Stimulated activated CD8-positive, alpha-beta memory T cell treated with anti-CD3 and anti-CD28 coated beads, Interleukin-4, amount 100 ng/mL, for 48 hours (primary cell): ENCODE measurements around the gene LSM2.
"Not testable (repeated sequence)": the region's sequence is repeated elsewhere in the genome, so short reads cannot be mapped to it uniquely, and the experiment has no call there.

ENCODE experiments used
- DNase-seq: peaks from one replicate; pipeline ENCODE4 v3.0.0-alpha.2; 2020

The LSM2 gene

DNA sequence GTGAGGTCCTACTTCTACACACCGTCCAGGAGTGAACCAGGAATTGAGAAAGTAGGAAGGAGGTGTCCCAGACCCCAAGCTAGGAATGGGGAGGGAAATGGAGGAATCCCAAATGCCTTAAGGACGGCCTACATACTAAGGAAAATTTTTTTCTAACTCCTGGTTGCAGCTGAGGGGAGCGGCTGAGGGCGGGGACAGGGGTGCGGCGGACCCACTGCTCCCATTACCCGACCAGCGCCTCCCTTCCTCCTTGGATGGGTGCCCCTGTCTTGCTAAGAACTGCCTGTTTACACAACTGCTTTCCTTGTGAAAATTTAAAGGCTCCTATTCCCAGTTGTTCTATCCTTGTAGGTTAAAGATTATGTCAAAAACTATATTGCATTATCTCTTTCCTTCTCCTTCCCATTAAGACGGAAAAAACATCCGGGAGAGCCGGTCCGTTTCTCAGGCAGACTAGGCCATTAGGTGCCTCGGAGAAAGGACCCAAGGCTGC is 20.1 kb upstream of the LSM2 start:
- DNase-seq = no peak

DNA sequence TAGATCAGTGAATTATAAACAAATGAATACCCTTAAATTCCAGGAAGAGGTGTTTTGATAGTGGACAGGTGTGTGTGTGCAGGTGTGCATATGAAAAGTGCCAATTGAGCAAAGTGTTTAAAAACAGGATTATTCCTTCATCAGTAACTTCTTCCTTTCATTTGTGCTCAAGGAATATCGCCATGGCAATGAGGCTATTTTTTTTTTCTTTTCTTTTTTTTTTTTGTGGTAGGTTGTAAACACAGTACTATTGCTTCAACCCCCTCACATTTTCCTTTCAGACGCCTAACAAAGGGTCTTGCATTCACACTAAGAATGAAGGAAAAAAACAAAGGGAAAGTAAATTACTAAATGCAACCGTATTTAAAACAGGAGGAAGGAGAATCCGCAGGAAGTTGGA is 18.8 kb upstream of the LSM2 start:
- no peak for DNase-seq

- not testable (repeated sequence) for DNase-seq
Observed at GRCh38 chr6:31823592-31824196, 16.9 kb upstream of the LSM2 start.

DNA sequence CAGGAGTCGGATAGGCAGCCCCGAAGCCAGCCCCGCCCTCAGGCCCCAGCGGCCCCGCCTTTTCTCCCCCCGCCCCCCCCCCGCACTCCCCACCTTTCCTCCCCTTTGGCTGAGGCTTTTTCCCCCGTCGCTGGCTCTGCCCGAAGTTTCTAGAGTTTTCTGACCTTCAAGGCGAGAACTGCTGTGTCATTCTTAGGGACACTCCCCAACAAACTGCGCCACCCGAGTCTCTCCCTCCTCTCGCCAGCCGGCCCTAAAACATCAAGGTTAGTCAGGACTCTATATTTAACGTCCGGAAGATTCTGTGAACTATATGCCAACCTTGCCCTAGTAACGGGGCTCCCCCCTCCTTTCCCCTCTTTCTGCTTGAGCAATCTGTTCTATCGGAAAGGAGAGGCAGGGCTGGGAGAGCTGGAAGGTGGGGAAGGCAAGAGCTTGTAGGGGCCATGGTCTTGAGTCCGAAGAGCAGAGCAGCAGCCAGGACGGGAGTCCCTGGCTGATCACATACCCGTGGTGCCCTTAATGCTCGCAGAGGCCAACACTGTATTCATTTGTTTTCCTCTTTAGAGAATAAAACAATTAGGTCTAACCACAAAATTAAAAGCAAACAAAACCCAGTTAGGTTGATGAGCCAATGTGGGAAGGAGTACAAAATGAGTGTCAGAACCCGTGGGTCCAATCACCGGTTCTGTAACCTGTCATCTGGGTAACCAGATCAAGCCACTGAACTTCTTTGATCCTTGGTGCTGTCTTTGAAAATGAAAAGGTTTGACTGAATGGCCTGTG is 15.5 kb upstream of the LSM2 start:
- peak; percentile 75 for DNase-seq

DNA sequence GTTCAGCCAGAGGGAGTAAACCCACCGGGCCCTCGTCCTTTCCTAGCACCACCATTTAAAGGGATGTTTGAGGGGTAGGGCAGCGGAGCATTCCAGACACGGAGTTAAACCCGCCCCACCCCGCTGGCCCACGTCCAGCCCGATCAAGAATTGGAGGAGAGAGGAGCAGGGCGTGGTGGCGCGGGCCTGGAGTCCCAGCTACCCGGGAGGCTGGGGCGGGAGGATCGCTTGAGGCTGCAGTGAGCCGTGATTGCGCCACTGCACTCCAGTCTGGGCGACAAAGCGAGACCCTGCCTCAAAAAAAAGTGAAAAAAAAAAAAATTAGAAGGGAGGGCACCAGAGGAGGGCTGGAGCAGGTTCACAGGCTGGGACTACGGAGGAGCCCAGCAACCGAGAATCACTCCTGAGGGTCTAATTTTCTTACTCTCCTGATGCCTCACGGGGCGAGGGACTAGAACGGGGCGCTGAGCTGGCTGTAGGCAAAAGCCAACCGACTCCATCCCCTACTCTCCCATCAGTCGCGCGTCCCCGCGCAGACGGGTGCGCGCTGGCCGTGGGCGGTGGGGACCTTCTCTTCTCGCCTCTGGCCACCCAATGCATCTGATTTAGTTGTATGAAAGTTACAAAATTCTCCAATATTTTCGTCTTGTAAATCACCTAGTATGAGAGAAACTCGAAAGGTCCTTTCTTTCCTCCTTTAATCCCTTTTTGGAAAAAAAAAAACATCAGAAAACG is 14.7 kb upstream of the LSM2 start:
- peak; percentile 88 for DNase-seq

- not testable (repeated sequence) for DNase-seq
Observed at GRCh38 chr6:31820399-31820798, 13.6 kb upstream of the LSM2 start.

GRCh38 chr6:31819871-31820299 is 13.1 kb upstream of the LSM2 start:
- no peak for DNase-seq

DNA sequence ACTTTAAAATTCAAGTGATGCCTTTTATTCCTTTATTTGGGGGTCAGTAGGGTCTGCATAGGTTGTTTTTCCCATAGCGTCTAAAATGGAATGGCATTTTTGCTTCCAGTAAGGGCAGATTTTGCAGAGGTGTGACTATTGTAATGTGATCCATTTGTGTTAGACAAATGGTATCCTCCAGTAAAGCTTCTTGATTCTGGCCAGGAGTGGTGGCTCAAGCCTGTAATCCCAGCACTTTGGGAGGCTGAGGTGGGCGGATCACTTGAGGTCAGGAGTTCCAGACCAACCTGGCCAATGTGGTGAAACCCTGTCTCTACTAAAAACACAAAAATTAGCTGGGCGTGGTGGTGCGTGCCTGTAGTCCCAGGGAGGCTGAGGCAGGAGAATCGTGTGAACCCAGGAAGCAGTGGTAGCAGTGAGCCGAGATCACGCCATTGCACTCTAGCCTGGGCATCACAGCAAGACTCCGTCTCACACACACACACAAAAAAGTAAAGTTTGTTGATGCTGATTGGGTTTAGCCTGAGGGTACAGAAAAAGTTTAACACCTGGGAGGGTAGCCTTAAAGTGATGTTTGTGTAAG is 11.3 kb upstream of the LSM2 start:
- DNase-seq = not testable (repeated sequence)

DNA sequence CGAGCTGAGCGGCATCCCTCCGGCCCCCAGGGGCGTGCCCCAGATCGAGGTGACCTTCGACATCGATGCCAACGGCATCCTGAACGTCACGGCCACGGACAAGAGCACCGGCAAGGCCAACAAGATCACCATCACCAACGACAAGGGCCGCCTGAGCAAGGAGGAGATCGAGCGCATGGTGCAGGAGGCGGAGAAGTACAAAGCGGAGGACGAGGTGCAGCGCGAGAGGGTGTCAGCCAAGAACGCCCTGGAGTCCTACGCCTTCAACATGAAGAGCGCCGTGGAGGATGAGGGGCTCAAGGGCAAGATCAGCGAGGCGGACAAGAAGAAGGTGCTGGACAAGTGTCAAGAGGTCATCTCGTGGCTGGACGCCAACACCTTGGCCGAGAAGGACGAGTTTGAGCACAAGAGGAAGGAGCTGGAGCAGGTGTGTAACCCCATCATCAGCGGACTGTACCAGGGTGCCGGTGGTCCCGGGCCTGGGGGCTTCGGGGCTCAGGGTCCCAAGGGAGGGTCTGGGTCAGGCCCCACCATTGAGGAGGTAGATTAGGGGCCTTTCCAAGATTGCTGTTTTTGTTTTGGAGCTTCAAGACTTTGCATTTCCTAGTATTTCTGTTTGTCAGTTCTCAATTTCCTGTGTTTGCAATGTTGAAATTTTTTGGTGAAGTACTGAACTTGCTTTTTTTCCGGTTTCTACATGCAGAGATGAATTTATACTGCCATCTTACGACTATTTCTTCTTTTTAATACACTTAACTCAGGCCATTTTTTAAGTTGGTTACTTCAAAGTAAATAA is 10.6 kb upstream of the LSM2 start:
- peak; percentile 36 for DNase-seq

DNA sequence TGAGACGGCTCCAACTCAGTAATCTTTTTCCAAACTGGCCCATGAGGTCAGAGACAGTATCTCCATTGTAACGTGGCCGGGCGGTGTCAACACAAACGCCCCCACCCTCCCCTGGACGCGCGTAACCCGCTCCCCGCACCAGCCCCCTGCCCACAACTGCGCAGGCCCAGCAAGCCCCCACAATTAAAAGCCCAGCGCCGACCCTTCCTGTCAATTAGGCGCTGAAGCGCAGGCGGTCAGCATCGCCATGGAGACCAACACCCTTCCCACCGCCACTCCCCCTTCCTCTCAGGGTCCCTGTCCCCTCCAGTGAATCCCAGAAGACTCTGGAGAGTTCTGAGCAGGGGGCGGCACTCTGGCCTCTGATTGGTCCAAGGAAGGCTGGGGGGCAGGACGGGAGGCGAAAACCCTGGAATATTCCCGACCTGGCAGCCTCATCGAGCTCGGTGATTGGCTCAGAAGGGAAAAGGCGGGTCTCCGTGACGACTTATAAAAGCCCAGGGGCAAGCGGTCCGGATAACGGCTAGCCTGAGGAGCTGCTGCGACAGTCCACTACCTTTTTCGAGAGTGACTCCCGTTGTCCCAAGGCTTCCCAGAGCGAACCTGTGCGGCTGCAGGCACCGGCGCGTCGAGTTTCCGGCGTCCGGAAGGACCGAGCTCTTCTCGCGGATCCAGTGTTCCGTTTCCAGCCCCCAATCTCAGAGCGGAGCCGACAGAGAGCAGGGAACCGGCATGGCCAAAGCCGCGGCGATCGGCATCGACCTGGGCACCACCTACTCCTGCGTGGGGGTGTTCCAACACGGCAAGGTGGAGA is 8.5 kb upstream of the LSM2 start, which contains the start of the genes HSPA1A and HSPA1L:
TSS of gene HSPA1A (plus strand) at position 519 of the 814 bp plus-strand sequence. CDS start at position 733, 214 bp downstream.
TSS of gene HSPA1L (minus strand) at position 259 of the 814 bp plus-strand sequence. CDS start 3,311 bp downstream, outside the sequence.
- peak; percentile 81 for DNase-seq

- peak; percentile 79 for DNase-seq
Observed at GRCh38 chr6:31814677-31815024, 7.9 kb upstream of the LSM2 start.

GRCh38 chr6:31813465-31813849 is 6.7 kb upstream of the LSM2 start:
- no peak for DNase-seq

- no peak for DNase-seq
Observed at GRCh38 chr6:31811645-31812044, 4.9 kb upstream of the LSM2 start.

- not testable (repeated sequence) for DNase-seq
Observed at GRCh38 chr6:31808599-31808998, 1.8 kb upstream of the LSM2 start.

DNA sequence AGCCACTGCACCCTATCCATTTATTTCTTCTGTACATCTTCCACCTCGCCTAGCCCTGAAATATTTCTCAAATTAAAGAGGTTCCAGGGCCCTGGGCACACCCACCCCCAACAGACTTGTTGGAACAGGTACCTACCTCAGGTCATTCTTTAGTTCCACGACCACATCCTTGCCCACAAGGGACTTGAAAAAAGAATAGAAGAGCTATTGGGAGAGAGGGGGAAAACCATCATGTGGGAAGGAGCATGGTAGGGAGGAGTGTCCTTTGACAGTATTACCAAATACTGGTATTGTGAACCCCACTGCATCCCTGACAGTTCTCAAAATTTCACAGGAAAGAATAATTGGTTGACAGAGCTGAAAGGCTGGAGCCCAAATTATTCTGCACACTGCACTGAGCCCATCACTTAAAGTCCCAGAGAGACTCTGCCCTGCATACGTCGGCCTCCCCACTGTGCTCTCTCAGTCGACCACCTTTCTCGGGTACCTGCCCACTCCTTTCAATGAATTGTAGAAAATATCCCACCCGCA is 762 bp downstream of the LSM2 start:
- peak; percentile 45 for DNase-seq

GRCh38 chr6:31801031-31801927 is 5.5 kb downstream of the LSM2 start:
- DNase-seq = not testable (repeated sequence)

GRCh38 chr6:31799781-31800180 is 7.0 kb downstream of the LSM2 start:
- no peak for DNase-seq

- no peak for DNase-seq
Observed at GRCh38 chr6:31797588-31797987, 9.2 kb downstream of the LSM2 start.

DNA sequence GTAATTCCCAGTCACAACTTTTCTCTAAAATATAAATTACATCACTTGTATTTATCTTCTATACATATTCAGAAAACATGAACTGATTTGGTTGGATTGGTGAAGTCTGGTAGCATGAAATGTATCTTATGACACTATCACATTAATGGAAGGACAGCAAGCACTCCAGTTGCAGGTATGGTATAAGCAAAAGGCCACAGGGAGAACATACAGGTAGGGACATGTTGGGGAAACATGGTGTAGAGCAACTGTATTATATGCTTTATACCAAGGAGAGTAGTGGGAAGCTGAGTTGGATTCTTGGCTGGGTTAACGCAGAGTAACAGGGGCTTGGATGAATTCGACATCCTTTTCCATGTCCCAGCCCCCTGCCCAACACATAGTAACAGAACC is 9.8 kb downstream of the LSM2 start:
- DNase-seq = no peak
